ENCODE results near the gene SLC2A6.

Gene SLC2A6

DNA sequence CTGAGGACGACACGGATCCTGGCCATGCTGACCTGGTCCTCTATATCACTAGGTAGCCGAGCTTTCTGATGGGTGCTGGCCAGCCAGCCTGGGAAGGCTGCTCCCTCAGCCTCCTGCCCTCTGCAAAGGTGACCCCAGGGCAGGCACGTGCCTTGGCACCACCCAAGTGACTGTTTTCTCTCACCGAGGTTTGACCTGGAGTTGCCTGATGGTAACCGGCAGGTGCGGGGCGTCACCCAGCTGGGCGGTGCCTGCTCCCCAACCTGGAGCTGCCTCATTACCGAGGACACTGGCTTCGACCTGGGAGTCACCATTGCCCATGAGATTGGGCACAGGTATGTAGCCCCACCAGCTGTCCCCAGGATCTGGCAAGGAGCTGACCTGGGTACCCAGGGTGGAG lies 52.9 kb downstream of the SLC2A6 start:
- Histone ChIP-seq H3K9me3 (ENCODE audit: control insufficient read depth, insufficient read depth, low read length) (no peaks in the 10 kb centered on the region), H3K4me1 (ENCODE audit: control insufficient read depth, insufficient read depth, low read length) (peaks cover 7% of the 10 kb centered on the region), H3K9ac (ENCODE audit: low read depth, low read length) (no peak overlapping the region), H3K4me3 (ENCODE audit: low read depth, low read length) (no peak overlapping the region), H3K36me3 (ENCODE audit: control insufficient read depth, insufficient read depth, low read length) (peaks cover 4% of the 10 kb centered on the region; the same call in 1 of the 2 replicates), H3K27me3 (ENCODE audit: control insufficient read depth, insufficient read depth, low read length) (peaks cover 12% of the 10 kb centered on the region), H3K27ac (ENCODE audit: low read depth, low read length) (no peak overlapping the region)

- H3K36me3 ChIP-seq (ENCODE audit: control insufficient read depth, insufficient read depth, low read length), result peaks cover 4% of the 10 kb centered on the region; the same call in 1 of the 2 replicates
- no peak overlapping the region for H3K27ac ChIP-seq (ENCODE audit: low read depth, low read length)
- peaks cover 9% of the 10 kb centered on the region for H3K27me3 ChIP-seq (ENCODE audit: control insufficient read depth, insufficient read depth, low read length)
- no peak overlapping the region for H3K9ac ChIP-seq (ENCODE audit: low read depth, low read length)
- H3K4me3 ChIP-seq (ENCODE audit: low read depth, low read length), result no peak overlapping the region
- H3K9me3 ChIP-seq (ENCODE audit: control insufficient read depth, insufficient read depth, low read length), result no peaks in the 10 kb centered on the region
- H3K4me1 ChIP-seq (ENCODE audit: control insufficient read depth, insufficient read depth, low read length), result peaks cover 7% of the 10 kb centered on the region
Measured at GRCh38 chr9:133425049-133425632, 53.8 kb downstream of the SLC2A6 start.

GRCh38 chr9:133424187-133424586 lies 54.7 kb downstream of the SLC2A6 start:
- 0 out of 2 replicates have a peak, but pooled peaks cover 4% of the 10 kb centered on the region for H3K27me3 ChIP-seq (ENCODE audit: control insufficient read depth, insufficient read depth, low read length)
- no peak overlapping the region for H3K9ac ChIP-seq (ENCODE audit: low read depth, low read length)
- H3K4me1 ChIP-seq (ENCODE audit: control insufficient read depth, insufficient read depth, low read length), result peaks cover 12% of the 10 kb centered on the region
- no peak overlapping the region for H3K4me3 ChIP-seq (ENCODE audit: low read depth, low read length)
- H3K9me3 ChIP-seq (ENCODE audit: control insufficient read depth, insufficient read depth, low read length), result no peaks in the 10 kb centered on the region
- no peak overlapping the region for H3K27ac ChIP-seq (ENCODE audit: low read depth, low read length)
- H3K36me3 ChIP-seq (ENCODE audit: control insufficient read depth, insufficient read depth, low read length), result peaks cover 4% of the 10 kb centered on the region; the same call in 1 of the 2 replicates

GRCh38 chr9:133423216-133423615 lies 55.7 kb downstream of the SLC2A6 start:
- 0 out of 2 replicates have a peak, but pooled peaks cover 4% of the 10 kb centered on the region for H3K27me3 ChIP-seq (ENCODE audit: control insufficient read depth, insufficient read depth, low read length)
- H3K27ac ChIP-seq (ENCODE audit: low read depth, low read length), result no peak overlapping the region
- no peak overlapping the region for H3K4me3 ChIP-seq (ENCODE audit: low read depth, low read length)
- H3K9ac ChIP-seq (ENCODE audit: low read depth, low read length), result no peak overlapping the region
- H3K36me3 ChIP-seq (ENCODE audit: control insufficient read depth, insufficient read depth, low read length), result peaks cover 4% of the 10 kb centered on the region; the same call in 1 of the 2 replicates
- no peaks in the 10 kb centered on the region for H3K9me3 ChIP-seq (ENCODE audit: control insufficient read depth, insufficient read depth, low read length)
- H3K4me1 ChIP-seq (ENCODE audit: control insufficient read depth, insufficient read depth, low read length), result peaks cover 15% of the 10 kb centered on the region

- H3K36me3 ChIP-seq (ENCODE audit: control insufficient read depth, insufficient read depth, low read length), result 0 out of 2 replicates have a peak, but pooled peaks cover 4% of the 10 kb centered on the region
- H3K4me3 ChIP-seq (ENCODE audit: low read depth, low read length), result no peak within 1 kb of the TSS
- H3K4me1 ChIP-seq (ENCODE audit: control insufficient read depth, insufficient read depth, low read length), result peaks cover 9% of the 10 kb centered on the region
- no peaks in the 10 kb centered on the region for H3K27me3 ChIP-seq (ENCODE audit: control insufficient read depth, insufficient read depth, low read length)
- no peaks in the 10 kb centered on the region for H3K9me3 ChIP-seq (ENCODE audit: control insufficient read depth, insufficient read depth, low read length)
- no peak within 1 kb of the TSS for H3K27ac ChIP-seq (ENCODE audit: low read depth, low read length)
- H3K9ac ChIP-seq (ENCODE audit: low read depth, low read length), result no peak within 1 kb of the TSS
Measured at GRCh38 chr9:133421615-133422542, 57.0 kb downstream of the SLC2A6 start, which contains the start of gene ADAMTS13. TSS of gene ADAMTS13 (plus strand) at chr9:133422367. CDS start at chr9:133422444, 77 bp downstream.

All from HUES48 (cell line).